ENCODE results near the gene EPHA8.

EPHA8 gene

DNA sequence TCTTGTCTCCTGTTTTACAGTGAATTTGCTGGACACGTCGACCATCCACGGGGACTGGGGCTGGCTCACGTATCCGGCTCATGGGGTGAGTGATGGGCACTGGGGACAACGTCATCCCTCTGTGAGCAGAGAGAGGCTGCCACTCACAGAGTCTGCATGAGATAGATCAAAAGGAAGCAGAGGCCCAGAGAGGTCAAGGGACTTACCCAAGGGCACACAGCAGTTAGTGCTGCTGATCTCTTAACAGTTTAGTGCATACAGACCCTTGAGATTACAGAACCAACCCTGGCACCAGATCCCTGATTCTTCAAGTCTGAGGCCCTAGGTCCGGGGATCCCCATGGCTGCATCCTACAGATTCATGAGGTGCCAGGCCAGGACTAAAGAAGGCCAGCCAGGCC, 6.0 kb downstream of the EPHA8 start:
- DNase-seq = no peak

- DNase-seq = no peak
Observed at GRCh38 chr1:22570140-22570909, 7.0 kb downstream of the EPHA8 start.

- no peak for DNase-seq
Observed at GRCh38 chr1:22572818-22573217, 9.5 kb downstream of the EPHA8 start.

DNA sequence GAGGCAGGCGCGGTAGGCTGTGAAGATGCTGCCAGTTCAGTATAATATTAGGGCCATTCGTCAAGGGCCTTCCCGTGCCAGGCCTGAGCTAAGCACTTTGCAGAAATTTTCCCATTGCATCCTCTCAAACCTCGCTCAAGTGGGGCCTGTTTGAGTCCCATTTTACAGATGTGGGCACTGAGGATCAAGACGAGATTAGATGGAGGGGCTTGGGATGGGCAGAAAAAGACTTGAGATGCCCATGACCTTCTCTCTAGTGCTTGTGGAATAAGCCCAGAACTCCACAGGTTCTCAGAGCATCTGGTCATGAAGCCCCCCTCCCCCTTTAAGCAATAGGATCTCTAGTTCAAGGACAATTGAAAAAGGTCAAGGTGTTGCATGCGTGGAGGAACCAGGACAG, 9.9 kb downstream of the EPHA8 start:
- no peak for DNase-seq

DNA sequence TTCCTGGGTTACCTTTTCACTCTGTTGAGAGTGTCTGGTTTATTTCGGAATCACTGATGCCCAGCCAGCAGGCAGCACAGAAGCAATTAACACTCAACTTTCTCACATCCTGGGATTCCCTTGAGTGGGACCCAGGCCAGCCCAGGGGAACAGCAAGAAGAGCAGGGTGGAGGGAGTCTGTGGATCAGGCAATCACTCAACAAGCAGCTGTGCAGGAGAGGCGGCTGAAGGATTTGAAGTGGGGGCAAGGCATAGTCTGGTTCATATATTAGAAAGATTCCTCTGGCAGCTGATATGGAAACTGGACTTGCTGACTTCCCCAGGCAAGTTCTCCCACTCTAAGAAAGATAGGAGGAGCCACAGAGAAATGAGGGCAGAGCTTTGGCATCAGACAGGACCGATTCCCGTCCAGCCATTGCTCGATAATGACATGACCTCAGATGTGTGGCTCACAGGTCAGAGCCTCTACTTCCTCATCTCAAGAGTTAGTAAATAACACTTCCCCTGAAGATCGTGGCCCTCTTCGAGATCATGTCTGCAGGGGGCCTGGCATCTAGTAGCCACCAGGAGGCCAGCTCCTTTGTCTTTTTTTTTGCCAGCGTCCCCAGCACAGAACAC, 12.4 kb downstream of the EPHA8 start:
- DNase-seq = no peak

DNA sequence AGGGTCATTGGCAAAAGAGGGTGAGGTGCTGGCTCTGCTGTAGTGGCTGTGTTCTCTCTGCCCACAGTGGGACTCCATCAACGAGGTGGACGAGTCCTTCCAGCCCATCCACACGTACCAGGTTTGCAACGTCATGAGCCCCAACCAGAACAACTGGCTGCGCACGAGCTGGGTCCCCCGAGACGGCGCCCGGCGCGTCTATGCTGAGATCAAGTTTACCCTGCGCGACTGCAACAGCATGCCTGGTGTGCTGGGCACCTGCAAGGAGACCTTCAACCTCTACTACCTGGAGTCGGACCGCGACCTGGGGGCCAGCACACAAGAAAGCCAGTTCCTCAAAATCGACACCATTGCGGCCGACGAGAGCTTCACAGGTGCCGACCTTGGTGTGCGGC, 12.9 kb downstream of the EPHA8 start:
- no peak for DNase-seq

GRCh38 chr1:22576617-22577016, 13.3 kb downstream of the EPHA8 start:
- no peak for DNase-seq

GRCh38 chr1:22578732-22579361, 15.6 kb downstream of the EPHA8 start:
- no peak for DNase-seq

- no peak for DNase-seq
Observed at GRCh38 chr1:22579541-22580155, 16.4 kb downstream of the EPHA8 start.

DNA sequence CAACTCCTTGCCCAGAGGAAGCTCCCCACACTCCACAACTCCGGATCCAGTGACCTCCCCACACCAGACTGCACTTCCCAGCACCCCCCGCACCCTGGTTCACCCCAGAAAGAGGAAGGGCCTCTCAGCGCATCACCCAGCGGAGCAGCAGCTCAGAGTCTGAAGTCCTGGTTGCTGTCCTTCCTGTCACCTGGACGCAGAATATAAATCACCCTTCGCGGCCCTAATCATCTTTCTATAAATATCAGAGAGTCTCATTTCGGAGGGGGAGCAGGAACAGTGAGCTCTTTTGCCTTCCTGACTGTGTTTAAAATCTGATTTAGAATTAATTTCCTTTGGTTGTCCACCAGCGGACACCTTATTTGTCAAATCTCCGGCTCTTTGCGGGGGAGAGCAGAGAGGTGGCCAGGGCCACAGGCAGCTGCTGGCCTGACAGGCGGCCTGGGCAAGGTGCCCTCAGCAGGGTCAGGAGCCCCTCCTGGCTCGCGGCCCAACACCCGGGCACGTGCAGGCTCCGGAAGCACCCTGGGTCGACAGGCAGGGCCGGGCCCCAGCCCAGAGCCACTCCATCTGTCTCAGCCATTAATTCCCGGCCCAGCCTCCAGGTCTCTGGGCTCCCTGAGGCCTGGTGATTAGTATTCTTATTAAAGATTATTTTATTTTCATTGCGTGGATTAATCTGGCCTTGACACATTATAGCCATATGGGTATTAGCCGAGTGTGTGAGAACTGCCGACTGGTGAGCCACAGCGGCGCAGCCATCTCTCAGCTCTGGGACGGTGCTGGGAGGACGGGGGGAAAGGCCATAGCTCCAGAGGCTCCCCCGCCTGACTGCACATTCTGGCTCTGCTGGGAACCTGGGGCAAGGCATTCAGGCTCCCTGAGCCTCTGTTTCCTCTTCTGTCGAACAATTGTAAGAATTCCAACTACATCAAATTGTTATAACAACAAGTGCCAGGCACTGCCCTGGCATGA, 19.7 kb downstream of the EPHA8 start:
- DNase-seq = no peak

DNA sequence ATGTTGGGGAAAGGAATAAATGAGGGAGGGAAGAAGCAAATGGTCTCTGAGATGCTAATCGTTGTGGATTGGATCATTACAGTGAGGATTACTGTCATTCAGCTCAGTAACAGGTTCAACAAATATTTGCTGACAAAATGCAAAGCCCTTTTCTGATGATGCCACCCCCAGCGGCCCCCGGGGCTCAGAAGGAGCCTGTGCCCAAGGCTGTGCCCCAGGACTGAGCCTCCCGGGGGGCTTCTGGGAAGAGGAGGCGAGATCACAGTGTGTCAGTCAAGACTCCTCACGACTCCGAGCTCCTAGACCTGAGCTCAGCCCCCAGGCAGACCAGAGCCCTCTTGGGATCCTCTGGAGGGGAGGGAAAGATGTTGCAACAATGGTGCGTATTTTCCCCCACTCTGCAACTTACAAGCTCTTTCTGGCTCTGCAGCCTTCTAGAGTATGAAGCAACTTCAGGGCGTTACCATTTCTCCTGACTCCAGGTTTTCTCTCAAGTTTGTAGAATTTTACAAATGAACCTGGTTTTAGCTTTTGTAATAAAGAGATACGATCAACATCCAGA, 20.8 kb downstream of the EPHA8 start:
- DNase-seq = no peak

DNA sequence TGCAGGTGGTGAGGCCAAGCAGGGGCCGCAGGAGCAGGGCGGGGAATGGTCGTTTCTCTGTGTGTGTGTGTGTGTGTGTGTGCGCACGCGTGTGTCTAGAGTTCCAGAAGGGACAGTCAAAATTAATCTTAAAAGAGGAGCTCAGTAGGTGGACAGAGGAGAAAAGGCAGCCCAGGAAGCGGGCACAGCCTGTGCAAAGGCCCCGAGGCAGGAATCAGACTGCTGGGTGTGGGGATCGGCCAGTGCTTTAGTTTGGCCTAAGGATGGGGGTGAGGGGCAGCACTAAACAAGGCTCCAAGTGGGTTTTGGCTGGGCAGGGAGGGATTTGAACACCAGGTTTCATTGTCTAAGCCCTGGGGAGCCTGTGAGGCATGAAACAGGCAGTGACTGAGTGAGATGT, 21.7 kb downstream of the EPHA8 start:
- no peak for DNase-seq

DNA sequence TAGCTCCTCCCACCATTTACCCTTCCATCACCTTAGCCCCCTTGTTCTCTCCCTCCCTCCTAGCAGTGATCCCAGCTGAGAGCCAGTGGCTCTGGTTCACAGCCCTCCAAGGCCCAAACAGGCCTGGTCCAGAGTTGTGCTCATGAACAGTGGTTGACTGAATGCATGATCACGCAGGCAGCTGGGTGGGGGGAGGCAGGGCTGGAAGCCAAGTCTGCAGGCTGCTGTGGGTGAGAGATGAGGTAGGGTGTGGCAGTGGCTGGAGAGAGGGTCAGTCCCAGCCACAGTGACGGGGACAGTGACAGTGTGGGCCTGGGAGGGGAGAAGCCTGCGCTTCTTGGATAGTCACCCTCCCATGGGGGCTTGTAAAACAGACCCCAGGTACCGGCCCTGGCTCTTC, 22.2 kb downstream of the EPHA8 start:
- DNase-seq = no peak

- DNase-seq = no peak
Observed at GRCh38 chr1:22586356-22587130, 23.3 kb downstream of the EPHA8 start.

DNA sequence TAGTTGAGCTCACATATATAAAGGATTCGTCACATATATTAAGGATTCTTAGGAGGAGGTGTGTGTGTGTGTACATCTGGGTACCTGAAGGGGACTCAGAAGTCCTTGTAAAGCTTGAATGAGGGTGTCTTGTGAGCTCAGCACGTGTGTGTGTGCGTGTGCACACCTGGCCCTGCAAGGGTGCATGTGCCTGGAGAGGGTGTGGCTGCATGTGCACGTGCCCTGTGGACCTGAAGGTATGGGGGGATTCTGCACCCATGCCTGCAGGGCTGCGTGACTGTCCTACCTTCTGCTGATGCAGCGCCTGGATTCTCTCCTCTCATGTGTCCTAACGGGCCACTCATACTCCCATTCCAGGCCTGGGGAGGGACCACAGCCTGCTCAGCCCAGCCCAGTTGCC, 24.0 kb downstream of the EPHA8 start:
- DNase-seq = no peak

DNA sequence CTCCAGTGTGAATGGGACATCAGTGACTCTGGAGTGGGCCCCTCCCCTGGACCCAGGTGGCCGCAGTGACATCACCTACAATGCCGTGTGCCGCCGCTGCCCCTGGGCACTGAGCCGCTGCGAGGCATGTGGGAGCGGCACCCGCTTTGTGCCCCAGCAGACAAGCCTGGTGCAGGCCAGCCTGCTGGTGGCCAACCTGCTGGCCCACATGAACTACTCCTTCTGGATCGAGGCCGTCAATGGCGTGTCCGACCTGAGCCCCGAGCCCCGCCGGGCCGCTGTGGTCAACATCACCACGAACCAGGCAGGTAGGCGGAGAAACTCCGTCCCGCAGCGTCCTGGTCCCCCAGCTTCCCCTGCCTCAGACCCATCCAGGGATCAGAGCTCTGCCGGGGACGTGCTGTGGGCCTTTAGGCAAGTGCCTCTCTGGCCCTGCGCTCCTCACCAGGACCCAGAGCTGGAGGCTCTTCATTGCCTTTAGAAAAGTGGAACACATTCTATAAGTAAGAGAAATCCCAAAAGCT, 25.7 kb downstream of the EPHA8 start:
- no peak for DNase-seq

DNA sequence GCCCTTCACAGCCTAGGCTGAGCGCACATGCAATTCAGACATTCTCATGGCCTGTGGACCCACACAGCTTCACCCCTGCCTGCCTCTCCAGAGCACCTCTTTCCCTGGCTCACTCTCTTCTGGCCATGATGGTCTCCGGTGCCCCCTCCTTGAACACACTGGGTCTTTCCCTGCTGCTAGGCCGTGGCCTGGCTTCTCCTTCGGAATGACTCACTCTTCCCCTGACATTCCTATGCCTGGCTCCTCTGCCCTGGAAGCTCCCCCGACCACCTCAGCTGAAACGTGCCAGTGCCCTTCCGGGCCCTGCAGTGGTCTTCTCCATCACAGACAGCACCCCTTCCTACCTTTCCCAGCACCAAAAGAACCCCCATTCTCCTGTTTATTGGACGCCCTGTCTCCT, 28.3 kb downstream of the EPHA8 start:
- no peak for DNase-seq

DNA sequence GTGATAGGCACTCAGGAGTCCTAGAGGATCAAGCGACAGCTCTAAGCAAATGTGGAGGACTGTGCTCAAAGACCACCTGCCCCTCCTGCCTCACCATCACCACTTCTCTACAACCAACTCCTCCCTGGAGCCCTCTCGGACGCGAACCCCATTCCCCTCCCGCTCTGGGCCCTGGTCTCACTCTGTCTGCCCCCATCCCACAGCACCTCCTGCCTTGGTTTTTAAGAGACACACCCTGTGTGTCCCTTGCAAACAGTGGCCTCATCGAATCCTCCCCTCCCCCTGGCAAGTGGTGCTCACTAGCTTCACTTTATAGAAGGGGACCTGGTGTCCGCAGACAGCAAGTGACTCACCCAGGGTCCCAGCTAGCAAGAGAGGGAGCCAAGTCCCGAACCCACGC, 28.8 kb downstream of the EPHA8 start:
- DNase-seq = no peak

GRCh38 chr1:22592919-22593790, 29.9 kb downstream of the EPHA8 start:
- DNase-seq = no peak

GRCh38 chr1:22594396-22594795, 31.1 kb downstream of the EPHA8 start:
- no peak for DNase-seq
